Inflammatory macrophage (primary cell): Measurements from ENCODE around the gene RFX1.
A peak's percentile ranks its signal among the peaks of the same experiment; 100 is the strongest.

Source experiments
- DNase-seq, 2 donors: peaks; one replicate each; pipeline ENCODE4 v3.0.0-alpha.2; 2020 to 2022

The RFX1 gene

GRCh38 chr19:13960863-13961784, 45.0 kb downstream of the RFX1 start:
- no peak for DNase-seq

GRCh38 chr19:13959962-13960862, 45.9 kb downstream of the RFX1 start:
- DNase-seq, result no peak

DNA sequence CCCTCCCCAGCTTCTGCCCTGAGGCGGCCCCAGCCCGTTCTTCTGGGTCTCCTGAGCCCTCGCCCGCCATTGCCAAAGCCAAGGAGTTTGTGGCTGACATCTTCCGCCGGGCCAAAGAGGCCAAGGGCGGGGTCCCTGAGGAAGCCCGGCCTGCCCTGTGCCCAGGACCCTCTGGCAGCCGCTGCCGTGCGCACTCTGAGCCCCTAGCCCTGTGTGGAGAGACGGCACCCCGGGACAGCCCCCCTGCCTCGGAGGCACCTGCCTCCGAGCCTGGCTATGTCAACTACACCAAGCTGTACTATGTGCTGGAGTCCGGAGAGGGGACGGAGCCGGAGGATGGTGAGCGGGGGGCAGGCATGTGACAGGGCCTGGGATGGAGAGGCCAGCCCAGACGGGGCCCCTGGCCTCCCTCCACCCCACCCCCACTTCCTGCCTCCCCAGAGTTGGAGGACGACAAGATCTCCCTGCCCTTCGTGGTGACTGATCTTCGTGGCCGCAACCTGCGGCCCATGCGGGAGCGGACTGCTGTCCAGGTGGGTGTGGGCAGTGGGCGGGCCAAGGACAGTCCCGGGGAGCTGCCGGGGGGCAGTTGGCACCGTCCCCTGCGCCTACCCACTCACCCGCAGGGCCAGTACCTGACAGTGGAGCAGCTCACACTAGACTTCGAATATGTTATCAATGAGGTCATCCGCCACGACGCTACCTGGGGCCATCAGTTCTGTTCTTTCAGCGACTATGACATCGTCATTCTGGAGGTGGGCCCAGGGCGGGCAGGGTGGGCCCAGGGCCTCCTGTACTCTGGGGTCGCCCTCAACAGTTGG, 46.8 kb downstream of the RFX1 start:
- no peak for DNase-seq

DNA sequence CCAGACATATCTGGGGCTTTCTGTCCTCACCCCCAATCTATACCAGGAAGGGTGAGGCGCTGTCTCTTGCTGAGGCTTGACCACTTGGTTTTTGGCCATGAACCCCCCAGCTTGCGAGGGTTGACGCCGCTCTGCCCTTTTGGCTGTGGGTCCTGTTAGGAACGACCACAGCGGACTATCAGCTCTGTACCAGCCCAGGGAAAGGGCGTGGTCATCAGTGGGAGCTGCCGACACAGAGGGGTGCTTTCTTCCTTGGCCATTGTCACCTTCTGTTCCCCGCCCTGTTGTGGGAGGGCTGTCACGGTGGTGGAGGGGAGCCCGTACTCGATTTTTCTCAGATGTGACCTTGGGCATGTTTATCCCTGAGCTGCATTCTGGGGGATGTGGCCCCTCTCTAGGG, 48.1 kb downstream of the RFX1 start:
- DNase-seq, result no peak

DNA sequence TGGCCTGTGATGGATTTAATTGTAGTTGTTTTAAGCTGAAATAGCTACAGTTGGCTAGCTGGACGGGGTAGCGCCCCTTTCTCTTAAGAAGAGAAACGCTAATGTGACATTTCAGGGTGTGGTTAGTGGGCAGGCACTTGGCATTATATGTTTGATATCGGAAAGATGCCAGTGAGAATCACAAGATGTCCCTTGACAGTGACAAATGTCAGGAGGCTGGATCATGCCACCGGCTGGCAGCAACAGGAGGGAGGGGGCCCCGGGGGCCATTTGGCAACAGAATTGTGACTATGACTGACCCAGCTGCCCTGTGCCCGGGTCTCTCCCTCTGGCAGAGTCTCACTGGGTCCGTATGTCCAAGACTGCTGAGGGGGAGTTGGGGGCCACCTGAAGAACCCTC, 49.1 kb downstream of the RFX1 start:
- no peak for DNase-seq

- no peak for DNase-seq
Measured at GRCh38 chr19:13956365-13956744, 49.8 kb downstream of the RFX1 start.

GRCh38 chr19:13955662-13956364, 50.3 kb downstream of the RFX1 start:
- DNase-seq, result no peak

GRCh38 chr19:13954185-13954584, 51.9 kb downstream of the RFX1 start:
- DNase-seq, result no peak

DNA sequence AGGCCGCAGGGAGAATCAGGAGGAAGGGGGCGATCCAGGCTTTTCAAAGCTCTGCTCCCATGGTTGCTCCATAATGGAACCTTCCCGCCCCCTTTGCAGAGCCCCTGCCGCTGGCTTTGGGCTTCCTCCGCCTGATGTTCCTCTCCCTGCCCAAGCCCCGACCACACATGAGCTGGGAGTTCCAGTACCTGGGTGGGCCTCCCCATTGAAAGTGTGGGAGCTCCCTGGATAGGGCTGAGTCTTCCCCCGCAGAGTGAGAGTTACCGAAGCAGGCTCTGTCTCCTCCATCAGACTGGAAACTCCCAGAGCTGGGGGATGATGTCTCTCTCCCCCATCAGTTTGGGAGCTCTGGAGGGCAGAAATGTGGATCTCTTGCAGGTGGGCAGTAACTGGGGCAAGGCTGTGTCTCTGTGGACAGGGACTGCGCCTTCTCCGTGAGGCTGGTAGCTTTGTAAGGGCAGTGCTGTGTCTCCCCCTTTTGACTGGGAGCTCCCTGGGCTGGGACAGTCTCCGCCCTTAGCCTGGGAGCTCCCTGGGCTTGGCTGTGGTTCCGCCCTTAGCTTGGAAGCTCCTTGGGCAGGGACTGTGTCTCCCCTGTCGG, 53.1 kb downstream of the RFX1 start:
- DNase-seq, result peak; percentile 34 to 45

DNA sequence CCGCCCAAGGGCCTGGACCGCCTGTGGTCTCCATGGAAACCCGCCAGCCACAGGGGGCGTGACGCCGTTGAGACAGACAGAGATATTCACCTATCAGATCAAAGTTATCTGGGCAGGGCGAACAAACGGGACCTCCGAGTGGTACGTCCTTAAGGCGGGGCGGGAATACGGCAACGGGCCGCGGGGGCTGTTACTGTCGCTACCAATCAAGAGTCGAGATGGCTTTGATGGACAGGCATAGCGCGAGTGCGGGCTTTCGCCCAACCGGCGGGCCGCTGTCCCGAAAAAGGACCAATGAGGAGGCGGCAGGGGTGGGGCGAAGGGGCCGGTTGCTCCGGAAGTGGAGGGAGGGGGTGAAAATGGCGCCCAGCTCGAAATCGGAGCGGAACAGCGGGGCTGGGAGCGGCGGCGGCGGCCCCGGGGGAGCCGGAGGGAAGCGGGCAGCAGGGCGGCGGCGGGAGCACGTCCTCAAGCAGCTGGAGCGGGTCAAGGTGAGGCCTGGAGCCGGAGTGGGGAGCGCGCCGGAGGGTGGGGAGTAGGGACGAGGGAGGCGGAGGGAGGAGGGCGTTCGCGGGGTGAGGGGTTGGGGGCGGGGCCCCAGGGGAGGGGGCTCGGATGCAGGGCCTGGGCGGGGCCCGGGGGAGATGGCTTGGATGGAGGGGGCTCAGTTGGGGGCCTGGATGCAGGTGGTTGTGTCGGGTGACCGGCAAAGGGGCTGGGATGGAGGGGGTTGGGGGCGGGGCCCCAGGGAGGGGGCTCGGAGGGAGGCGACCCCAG, 53.8 kb downstream of the RFX1 start, which contains the start of gene DCAF15:
Gene DCAF15 (plus strand): TSS at position 356 of the 777 bp plus-strand sequence. CDS start 4 bp downstream, at position 360.
- DNase-seq, result peak; percentile 100

DNA sequence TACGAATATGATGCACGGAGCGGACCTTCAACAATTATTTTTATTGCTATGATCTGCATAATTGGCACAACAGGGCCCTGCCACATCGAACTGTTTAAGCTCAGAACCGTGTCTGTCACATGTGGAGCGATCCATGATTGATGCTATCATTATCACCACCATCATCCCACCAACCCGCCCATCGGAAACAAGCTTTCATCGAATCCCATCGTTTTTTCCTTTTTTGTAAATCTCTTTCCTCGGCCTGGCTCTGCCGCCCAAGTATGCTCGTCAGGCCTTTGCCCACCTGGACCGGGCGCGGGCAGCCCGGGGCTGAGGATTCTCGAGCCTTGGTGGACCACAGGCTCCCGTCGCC, 54.3 kb downstream of the RFX1 start:
- no peak for DNase-seq

GRCh38 chr19:13951043-13951442, 55.1 kb downstream of the RFX1 start:
- DNase-seq, result no peak

- no peak for DNase-seq
Measured at GRCh38 chr19:13946414-13946813, 59.7 kb downstream of the RFX1 start.

GRCh38 chr19:13942023-13942684, 64.0 kb downstream of the RFX1 start:
- DNase-seq, result no peak

- no peak for DNase-seq
Measured at GRCh38 chr19:13938301-13939064, 67.6 kb downstream of the RFX1 start, which contains the start of gene PODNL1. TSS of gene PODNL1 (minus strand) at chr19:13938417. CDS start at chr19:13938181, 236 bp downstream.

GRCh38 chr19:13937479-13938300, 68.4 kb downstream of the RFX1 start:
- no peak for DNase-seq

GRCh38 chr19:13935765-13936510, 70.2 kb downstream of the RFX1 start:
- no peak for DNase-seq

DNA sequence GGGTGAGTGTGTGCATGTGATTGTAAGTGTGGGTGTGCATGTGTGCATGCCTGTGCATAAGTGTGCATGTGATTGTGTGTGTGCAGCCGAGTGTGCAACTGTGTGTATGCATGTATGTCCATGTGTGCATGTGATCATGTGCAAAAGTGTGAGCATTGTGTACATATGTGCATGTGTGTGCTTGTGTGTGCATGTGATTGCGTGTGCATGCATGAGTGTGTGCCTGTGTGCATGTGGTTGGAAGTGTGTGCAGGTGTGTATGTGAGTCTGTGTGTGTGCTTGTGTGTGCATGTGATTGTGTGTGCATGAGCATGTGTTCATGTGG, 71.4 kb downstream of the RFX1 start:
- DNase-seq, result no peak
